Nephron (organoid): Measurements from ENCODE around the gene NR2F2.

Experiments
- H3K27ac Mint-ChIP-seq, 3 experiments: 2 replicates each; pipeline ENCODE4 v1.8.0; 2020; ENCODE audit warnings: mixed read lengths in 3 of 3, mild to moderate bottlenecking in 2 of 3, moderate library complexity in 1 of 3
- H3K27me3 Mint-ChIP-seq: 2 replicates; pipeline ENCODE4 v1.8.0; 2021; ENCODE audit warnings: low read depth, mild to moderate bottlenecking, moderate library complexity, mixed read lengths
- H3K36me3 Mint-ChIP-seq: 2 replicates; pipeline ENCODE4 v1.8.0; 2020; ENCODE audit warnings: low read depth, mixed read lengths
- H3K4me1 Mint-ChIP-seq: 2 replicates; pipeline ENCODE4 v1.8.0; 2020; ENCODE audit warnings: mixed read lengths
- H3K4me3 Mint-ChIP-seq, 3 experiments: 2 replicates each; pipeline ENCODE4 v1.8.0; 2020; ENCODE audit warnings: mild to moderate bottlenecking in 3 of 3, mixed read lengths in 3 of 3, moderate library complexity in 2 of 3
- H3K9me3 Mint-ChIP-seq: 2 replicates; pipeline ENCODE4 v1.8.0; 2020; ENCODE audit warnings: mixed read lengths
- CTCF ChIP-seq, 3 experiments: fragments of 200-600 bp; sonication (generic); IDR thresholded peaks; one replicate each; pipeline ENCODE4 v1.5.0; 2021; ENCODE audit warnings: antibody characterized with exemption in 3 of 3; ENCODE audit not compliant: unreplicated experiment in 3 of 3

NR2F2 gene

GRCh38 chr15:96360581-96361308, 30.2 kb downstream of the NR2F2 start:
- Mint-ChIP-seq H3K4me3 (peak overlapping the region in 2 of 3 experiments; percentile 79 to 81), H3K4me1 (peaks cover 45% of the 10 kb centered on the region)
- TF ChIP-seq CTCF (IDR thresholded peaks at IDR 0.05; ENCODE audit: unreplicated experiment in 3 of 3): no peak

GRCh38 chr15:96361309-96362010, 31.0 kb downstream of the NR2F2 start:
- Mint-ChIP-seq H3K9me3 (no peaks in the 10 kb centered on the region), H3K4me3 (peak overlapping the region in 2 of 3 experiments; percentile 63 to 79), H3K36me3 (peaks cover 7% of the 10 kb centered on the region), H3K27ac (no peak overlapping the region), H3K4me1 (peaks cover 45% of the 10 kb centered on the region), H3K27me3 (peaks cover 98% of the 10 kb centered on the region)
- TF ChIP-seq CTCF (IDR thresholded peaks at IDR 0.05; ENCODE audit: unreplicated experiment in 3 of 3): no peak

More at GRCh38 chr15:96360581-96361308, 30.2 kb downstream of the NR2F2 start:
- H3K9me3 Mint-ChIP-seq: no peaks in the 10 kb centered on the region
- peaks cover 7% of the 10 kb centered on the region for H3K36me3 Mint-ChIP-seq
- peaks cover 98% of the 10 kb centered on the region for H3K27me3 Mint-ChIP-seq
- peak overlapping the region in 2 of 3 experiments; percentile 11 to 48 for H3K27ac Mint-ChIP-seq

GRCh38 chr15:96362011-96362754, 31.7 kb downstream of the NR2F2 start:
- Mint-ChIP-seq H3K27ac (no peak overlapping the region), H3K4me1 (peaks cover 43% of the 10 kb centered on the region), H3K36me3 (peaks cover 7% of the 10 kb centered on the region), H3K9me3 (no peaks in the 10 kb centered on the region), H3K4me3 (peak overlapping the region in 2 of 3 experiments; percentile 44 to 63), H3K27me3 (peaks cover 99% of the 10 kb centered on the region)
- no peak for TF ChIP-seq CTCF (IDR thresholded peaks at IDR 0.05; ENCODE audit: unreplicated experiment in 3 of 3)

GRCh38 chr15:96362755-96363651, 32.5 kb downstream of the NR2F2 start:
- Mint-ChIP-seq H3K9me3 (no peaks in the 10 kb centered on the region), H3K4me3 (peak overlapping the region in 2 of 3 experiments; percentile 51 to 52)

More at GRCh38 chr15:96362755-96363651, 32.5 kb downstream of the NR2F2 start:
- no peak for TF ChIP-seq CTCF (IDR thresholded peaks at IDR 0.05; ENCODE audit: unreplicated experiment in 3 of 3)
- peaks cover 100% of the 10 kb centered on the region for H3K27me3 Mint-ChIP-seq
- H3K4me1 Mint-ChIP-seq: peaks cover 43% of the 10 kb centered on the region
- peaks cover 7% of the 10 kb centered on the region for H3K36me3 Mint-ChIP-seq
- H3K27ac Mint-ChIP-seq: no peak overlapping the region
